ENCODE results near the gene DLX2.

DLX2 gene

GRCh38 chr2:172108587-172108930, 5.9 kb upstream of the DLX2 start:
- in situ Hi-C loops (cut with MboI; ENCODE audit: low sequenced_read_pairs): loop anchor here (10.0 kb wide), 1 partner anchor 404 kb away; no protein-coding TSS in a partner anchor

DNA sequence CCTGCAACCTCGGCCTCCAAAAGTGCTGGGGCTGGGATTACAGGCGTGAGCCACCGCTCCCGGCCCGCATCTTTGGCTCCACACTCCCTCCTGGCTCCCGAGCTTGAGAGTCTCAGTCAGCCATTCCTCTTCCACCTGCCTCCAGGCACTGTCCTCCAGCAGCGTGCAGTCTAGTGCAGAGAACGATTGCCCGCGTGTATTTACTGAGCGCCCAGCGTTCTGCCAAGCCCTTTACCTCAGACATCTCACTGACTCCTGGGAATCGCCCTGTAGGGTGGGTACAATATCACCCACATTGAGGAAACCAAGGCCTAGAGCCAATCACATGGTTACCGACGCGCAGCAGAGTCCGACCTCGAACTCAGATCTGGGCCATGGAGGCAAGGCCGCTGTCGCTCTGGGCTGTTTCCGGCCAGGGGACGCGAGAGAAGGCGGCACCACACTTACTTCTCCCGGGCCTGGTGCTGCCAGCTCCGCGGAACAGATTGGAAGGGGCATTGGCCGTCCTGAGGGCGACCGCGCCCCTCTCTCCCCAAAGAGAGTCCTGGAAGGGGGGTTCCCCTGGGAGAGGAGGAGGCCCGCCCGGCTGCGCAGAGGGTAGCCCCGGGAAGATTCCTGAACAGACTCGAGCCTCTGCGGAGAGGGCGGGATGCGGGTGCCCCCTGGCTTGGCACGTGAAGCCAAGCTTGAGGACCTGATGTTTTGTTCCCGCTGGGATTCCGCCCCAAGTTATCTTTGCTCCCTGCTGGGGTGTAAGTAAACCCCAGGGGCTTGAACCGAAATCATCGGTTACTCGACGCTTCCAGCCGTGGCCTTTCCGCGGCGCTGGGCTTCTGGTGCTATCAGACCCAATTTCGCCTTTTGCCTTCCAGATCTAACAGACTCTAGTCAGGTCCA, 5.2 kb upstream of the DLX2 start:
- in situ Hi-C loops (cut with MboI; ENCODE audit: low sequenced_read_pairs): loop anchor here (10.0 kb wide), 1 partner anchor 403 kb away; no protein-coding TSS in a partner anchor

DNA sequence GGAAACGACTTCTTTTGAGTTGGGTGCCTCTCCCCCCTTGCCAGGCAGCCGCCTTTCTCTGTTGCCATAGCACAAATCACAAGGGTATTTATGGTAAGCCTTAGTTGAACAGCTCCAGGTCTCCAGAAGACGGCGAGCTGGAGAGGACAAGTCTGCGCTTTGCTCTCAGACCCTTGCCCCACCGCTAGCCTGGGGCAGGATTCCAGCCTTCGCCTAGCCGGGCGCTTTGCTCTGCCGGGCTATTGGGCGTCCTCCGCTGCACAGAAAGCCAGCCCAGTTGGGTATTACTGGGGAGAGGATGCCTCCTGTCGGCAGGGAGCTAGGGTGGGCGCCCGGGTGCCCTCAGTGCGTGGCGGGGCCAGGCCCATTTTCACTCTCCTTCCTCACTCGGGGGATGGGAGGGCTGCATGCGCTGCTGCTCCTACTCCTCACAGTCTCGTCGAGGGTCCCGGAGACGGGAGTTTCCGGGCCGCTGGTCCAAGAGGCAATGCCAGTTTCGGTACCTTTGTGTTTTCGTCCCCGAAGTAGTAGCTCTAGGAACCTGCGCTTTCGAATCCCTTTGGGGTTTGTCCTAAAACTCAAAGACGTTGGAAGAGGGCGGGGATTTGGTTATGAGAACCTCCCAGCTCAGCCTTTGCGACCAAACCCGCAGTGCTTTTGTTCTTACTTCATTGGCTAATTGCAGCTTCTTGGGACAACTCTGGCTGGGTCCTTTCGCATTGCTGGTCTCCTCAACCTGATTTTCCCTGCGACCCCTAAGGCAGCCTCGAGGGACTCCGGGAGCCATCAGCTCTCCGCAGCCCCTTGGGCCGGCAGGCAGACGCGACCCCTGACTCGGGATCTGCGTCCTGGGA, 3.6 kb upstream of the DLX2 start:
- in situ Hi-C loops (cut with MboI; ENCODE audit: low sequenced_read_pairs): loop anchor here (10.0 kb wide), 1 partner anchor 402 kb away; no protein-coding TSS in a partner anchor

GRCh38 chr2:172105471-172106107, 2.9 kb upstream of the DLX2 start:
- in situ Hi-C loops (cut with MboI; ENCODE audit: low sequenced_read_pairs): loop anchor here (10.0 kb wide), 1 partner anchor 401 kb away; no protein-coding TSS in a partner anchor

DNA sequence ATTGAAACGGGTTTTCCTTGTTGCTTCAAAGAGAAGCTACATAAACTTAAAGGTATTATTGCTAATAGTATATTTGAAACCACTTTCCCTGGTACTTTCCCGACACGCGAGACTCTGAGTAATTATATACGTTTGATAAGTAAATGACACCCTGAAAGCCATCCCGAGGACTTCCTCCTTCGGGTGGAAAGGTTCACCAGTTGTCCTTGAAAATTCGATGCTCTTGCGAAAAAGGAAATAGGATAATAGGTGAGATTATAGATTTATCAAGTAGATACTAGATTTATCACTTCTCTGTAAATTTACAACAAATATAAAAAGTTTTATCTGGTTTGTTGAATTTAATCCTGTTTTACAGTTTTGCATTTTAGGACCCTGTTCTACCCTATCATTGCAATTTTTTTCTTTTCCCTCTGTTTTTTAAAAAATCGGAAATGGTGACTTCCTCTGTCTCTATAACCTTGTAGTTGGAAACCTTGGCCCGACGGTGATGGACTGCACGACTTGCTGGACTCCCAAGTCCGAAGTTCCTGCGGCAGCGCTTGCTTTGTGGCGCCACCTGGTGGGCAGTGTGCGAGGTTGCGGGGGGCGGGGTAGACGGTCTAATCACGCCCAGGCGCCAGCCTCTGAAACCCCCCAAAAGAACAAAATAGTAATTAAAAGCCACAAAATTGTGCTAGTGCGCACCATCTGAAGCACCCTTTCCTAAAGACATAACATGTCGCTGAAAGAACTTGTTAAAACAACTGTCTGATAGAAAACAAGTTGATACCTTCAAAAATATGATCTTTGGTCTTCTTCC, 972 bp upstream of the DLX2 start:
- in situ Hi-C loops (cut with MboI; ENCODE audit: low sequenced_read_pairs): loop anchor here (10.0 kb wide), 1 partner anchor 399 kb away; no protein-coding TSS in a partner anchor

- in situ Hi-C loops (cut with MboI; ENCODE audit: low sequenced_read_pairs): loop anchor here (10.0 kb wide), 1 partner anchor 397 kb away; no protein-coding TSS in a partner anchor
Observed at GRCh38 chr2:172101821-172102390, 794 bp downstream of the DLX2 start.

DNA sequence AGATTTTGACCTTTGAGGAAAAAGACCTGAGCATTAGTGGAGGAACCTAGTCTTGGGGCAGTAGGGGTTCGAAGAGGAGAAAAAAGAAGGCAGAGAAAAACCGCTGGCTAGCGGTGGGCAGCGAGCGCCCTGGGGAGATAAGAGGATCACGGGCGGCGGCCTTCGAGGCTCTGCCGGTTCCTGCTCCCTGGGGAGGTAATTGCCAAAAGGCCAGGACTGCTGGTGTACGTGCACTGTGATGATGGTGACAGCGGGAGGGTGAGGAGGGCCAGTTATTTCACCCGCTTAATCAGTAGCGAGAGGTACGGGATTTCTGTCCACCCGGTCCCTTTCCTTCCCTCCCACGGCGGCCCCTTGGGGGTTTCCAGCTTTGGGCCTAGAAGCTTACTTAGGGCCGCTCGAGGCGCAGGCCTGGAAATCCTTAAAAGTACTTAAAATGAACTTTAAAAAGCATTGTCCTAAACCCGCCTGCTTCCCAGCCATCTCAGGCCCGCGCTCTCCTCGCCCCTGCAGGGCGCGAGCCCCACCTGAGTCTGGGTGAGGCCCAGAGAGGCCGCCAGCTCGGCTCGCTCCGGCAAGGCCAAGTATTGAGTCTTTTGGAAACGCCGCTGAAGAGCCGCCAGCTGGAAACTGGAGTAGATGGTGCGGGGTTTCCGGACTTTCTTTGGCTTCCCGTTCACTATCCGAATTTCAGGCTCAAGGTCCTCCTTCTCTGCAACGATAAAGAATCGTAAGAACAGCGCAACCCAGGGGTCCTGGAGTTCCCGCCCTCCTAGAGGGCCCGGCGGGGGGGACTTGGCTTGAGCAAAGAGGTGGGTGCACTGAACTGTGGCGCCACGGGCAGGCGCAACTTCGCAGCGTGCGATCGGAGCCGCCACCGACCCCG, 1.5 kb downstream of the DLX2 start:
- in situ Hi-C loops (cut with MboI; ENCODE audit: low sequenced_read_pairs): loop anchor here (10.0 kb wide), 1 partner anchor 396 kb away; no protein-coding TSS in a partner anchor

GRCh38 chr2:172100080-172100934, 2.4 kb downstream of the DLX2 start:
- in situ Hi-C loops (cut with MboI; ENCODE audit: low sequenced_read_pairs): loop anchor here (10.0 kb wide), 1 partner anchor 396 kb away; no protein-coding TSS in a partner anchor

DNA sequence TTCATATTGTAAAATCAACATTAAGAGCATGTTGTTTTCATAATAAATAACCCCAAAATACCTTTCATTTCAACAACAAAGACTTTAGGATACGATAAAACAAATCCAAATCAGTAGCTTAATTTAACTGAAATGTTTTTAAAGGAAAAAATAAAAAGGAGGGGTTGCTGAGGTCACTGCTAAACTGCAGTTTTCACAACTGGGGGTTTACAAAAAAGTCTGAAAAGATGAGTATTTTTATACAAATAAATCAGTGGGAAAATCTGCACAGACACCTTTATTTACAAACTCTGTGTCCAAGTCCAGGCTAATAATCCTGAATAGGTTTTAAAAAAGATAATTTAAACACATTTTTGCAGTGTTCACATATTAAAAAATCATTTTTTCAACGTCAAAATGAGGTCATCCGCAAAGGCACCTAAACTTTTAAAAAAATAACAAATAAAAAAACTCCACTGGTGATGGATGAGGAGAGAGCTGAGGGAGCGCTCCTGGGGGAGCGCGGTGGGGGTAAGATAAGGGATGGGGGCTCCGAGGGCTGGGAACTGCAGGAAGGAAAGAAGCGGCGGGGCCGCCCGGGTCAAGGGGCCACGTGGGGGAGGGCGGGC, 3.1 kb downstream of the DLX2 start:
- in situ Hi-C loops (cut with MboI; ENCODE audit: low sequenced_read_pairs): loop anchor here (10.0 kb wide), 1 partner anchor 395 kb away; no protein-coding TSS in a partner anchor

- in situ Hi-C loops (cut with MboI; ENCODE audit: low sequenced_read_pairs): no loop called here
Observed at GRCh38 chr2:172098650-172099471, 3.8 kb downstream of the DLX2 start.

GRCh38 chr2:172098287-172098649, 4.4 kb downstream of the DLX2 start:
- in situ Hi-C loops (cut with MboI; ENCODE audit: low sequenced_read_pairs): no loop called here

DNA sequence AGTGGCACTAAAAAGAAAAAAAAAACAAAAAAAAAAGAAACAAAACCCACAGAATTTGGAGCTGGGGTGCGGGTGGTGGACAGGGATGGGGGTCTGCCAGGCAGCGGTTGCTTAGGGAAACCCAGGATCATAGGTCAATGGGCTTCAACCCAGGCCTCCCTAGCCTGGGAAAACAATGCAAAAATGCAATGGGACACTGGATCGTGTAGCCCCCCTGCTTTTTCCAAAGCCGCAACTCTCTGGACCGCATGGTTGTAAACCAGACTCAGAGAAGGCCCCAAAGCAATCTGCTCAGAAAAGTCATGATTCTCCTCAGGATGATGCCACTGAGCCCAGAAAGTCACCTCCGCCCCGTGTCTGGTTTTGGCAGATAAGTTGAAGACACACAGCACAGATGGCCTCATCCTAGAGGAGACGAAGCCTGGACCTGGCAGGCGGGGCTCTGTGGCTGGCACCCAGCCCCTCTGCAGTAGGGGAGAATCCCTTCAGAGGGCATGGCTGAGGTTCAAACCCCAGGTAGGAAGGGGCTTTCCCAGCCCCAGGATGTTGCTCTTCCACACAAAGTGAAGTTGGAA, 5.1 kb downstream of the DLX2 start:
- in situ Hi-C loops (cut with MboI; ENCODE audit: low sequenced_read_pairs): no loop called here

DNA sequence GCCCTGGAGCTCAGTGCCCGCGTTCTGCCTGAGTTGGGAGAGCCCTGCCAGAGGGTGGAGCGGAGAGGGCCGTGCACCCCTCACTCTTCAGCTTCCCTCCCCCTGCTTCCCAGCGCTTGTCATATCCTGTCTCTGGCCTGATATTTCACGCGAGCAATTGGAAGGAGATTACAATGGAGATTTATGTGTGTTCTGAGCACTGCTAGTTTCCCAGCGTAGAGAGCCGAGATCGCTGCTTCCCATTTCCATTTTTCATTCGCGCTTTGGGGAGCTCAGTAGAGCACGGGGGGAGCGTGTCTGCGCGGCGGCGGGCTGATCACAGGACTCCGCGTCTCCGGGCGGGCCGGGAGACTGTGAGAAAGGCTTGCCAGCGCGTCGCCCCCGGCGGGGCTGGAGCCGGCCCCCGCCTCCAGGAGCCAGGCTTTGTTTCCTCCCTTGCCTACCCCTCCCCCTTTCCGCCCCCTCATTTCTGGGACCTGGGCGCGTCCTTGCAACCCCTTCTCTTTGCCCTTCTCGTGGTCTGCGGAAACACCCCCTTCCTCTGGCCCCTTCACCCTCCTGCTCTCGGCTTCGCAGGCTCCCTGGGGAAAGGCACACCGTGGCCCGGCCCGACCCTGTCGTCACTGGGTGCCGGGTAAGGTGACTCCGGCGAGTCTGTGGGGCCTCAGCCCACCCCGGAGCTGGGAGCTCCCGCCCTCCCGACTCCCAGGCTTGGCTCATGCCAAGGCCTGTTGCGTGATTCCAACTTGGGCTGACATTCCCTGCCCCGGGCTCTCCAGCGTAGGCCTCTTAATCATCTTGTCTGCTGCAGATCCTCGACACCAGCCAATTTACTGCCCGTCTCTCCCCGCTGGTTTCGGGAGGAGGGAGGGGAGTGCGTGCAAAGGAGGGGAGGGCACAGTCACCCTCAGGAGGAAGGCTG, 5.8 kb downstream of the DLX2 start:
- in situ Hi-C loops (cut with MboI; ENCODE audit: low sequenced_read_pairs): no loop called here

GRCh38 chr2:172095905-172096625, 6.6 kb downstream of the DLX2 start:
- in situ Hi-C loops (cut with MboI; ENCODE audit: low sequenced_read_pairs): no loop called here

All from HL-60/S4 treated with retinoic acid at 250 ng/mL for 4 days and 3 days (cell line).